ENCODE data around the gene OLFML1.

The OLFML1 gene

DNA sequence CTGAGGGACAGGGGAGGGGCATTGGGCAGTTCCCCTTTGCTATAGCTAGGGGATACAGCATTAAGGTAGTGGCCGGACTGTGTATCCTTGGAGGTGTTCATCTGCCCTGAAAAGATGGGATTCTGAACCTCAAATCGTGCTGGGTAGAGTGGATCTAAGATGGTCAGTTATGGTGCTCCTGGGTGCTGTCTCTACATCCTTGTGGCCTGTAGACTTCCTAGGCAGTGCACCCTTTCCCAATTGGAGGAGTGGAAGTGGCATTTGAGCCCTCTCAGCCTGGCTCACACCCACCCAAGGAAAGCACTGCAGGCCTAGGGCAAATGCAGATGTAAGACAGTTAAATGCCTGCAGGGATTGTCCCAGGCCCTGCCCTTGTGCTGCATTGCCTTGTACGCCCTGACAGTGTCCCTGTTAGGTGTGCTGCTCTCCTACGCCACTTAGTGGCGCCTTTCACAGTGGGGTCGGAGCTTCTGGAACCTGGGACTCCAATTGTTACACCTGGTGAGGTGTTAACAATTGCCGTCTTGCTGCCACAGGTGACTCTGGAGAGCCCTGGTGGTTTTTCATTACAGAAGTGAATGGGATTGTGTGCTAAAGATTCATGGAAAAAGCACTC is 63.5 kb downstream of the OLFML1 start:
- no peak overlapping the region for H3K27ac ChIP-seq
- peak; percentile 71 for TF ChIP-seq CTCF (conservative IDR thresholded peaks at IDR 0.05)

GRCh38 chr11:7549681-7550080 is 64.4 kb downstream of the OLFML1 start:
- TF ChIP-seq CTCF (conservative IDR thresholded peaks at IDR 0.05): no peak
- no peak overlapping the region for H3K27ac ChIP-seq

DNA sequence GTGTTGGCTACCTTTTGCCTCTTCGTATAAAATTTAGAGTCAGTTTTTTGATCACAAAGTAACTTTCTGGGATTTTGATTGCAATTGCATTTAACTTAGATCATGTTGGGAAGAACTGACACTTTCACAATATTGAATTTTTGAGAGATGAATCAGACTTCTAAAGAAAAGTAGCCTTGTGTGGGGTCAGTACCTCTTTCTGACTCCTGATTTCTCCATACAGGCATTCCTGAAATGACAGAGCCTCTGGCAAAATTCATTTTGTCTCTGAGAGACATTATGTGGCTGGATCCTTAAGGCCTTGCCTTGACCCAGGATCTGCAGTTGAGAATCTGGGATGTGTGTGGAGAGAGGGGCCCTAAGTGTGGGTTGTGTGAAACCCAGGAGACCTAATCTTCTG is 66.3 kb downstream of the OLFML1 start:
- no peak overlapping the region for H3K27ac ChIP-seq
- no peak for TF ChIP-seq CTCF (conservative IDR thresholded peaks at IDR 0.05)

GRCh38 chr11:7552666-7553065 is 67.4 kb downstream of the OLFML1 start:
- no peak overlapping the region for H3K27ac ChIP-seq
- no peak for TF ChIP-seq CTCF (conservative IDR thresholded peaks at IDR 0.05)

DNA sequence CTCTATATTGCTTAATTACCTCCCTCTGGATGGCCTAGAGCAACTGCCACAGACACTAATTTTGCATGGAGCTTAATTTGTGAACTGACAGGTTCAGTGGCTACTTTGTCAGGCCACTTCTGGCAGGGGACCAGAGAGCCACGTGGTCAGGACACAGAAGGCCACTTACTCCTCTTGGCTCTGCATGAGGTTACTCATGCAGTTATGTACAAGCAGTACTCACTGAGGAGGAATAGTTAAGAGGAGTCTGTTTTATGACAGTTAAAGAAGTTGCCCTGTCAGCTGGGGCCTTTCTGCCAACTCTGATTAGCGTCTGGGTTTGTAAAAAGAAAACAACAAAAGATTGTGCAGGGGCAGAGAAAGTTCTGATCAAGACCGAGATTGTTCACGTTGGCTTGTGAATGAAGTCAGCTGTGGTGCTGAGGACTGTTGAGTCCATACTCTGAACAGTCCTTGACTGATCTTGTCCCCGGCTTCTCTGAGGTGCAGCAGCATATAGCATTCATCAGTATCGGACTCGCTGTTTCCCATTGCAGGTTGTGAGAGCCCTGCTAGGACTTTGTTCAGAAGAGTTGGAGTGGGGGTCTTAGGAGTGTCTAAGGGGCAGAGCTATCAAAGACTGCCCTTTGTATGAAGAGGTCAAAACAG is 69.9 kb downstream of the OLFML1 start:
- TF ChIP-seq CTCF (conservative IDR thresholded peaks at IDR 0.05): no peak
- H3K27ac ChIP-seq: peak overlapping the region; percentile 67

GRCh38 chr11:7558046-7558445 is 72.7 kb downstream of the OLFML1 start:
- TF ChIP-seq CTCF (conservative IDR thresholded peaks at IDR 0.05): no peak
- H3K27ac ChIP-seq: no peak overlapping the region

GRCh38 chr11:7559398-7560283 is 74.3 kb downstream of the OLFML1 start:
- H3K27ac ChIP-seq: no peak overlapping the region
- TF ChIP-seq CTCF (conservative IDR thresholded peaks at IDR 0.05): no peak
